HG03066 (cell line): Measurements from ENCODE around the gene SLC6A4.
"Not testable (repeated sequence)": the region's sequence is repeated elsewhere in the genome, so short reads cannot be mapped to it uniquely, and the experiment has no call there.

Source experiments
- ATAC-seq: cut with Tn5 transposase; IDR thresholded peaks from one replicate; pipeline ENCODE4 v1.9.1; 2021; ENCODE audit warnings: low read depth; ENCODE audit not compliant: unreplicated experiment

Gene SLC6A4

GRCh38 chr17:30221346-30221745, 14.2 kb downstream of the SLC6A4 start:
- no peak for ATAC-seq

- ATAC-seq: no peak
These were observed 15.1 kb downstream of the SLC6A4 start for GRCh38 chr17:30220414-30220813.

- ATAC-seq: no peak
These were observed 15.7 kb downstream of the SLC6A4 start for GRCh38 chr17:30219833-30220232.

- no peak for ATAC-seq
These were observed 16.2 kb downstream of the SLC6A4 start for GRCh38 chr17:30219315-30219714.

- no peak for ATAC-seq
These were observed 16.7 kb downstream of the SLC6A4 start for GRCh38 chr17:30218799-30219198.

GRCh38 chr17:30217746-30218245, 17.7 kb downstream of the SLC6A4 start:
- ATAC-seq: no peak

- ATAC-seq: no peak
These were observed 18.4 kb downstream of the SLC6A4 start for GRCh38 chr17:30217054-30217453.

- no peak for ATAC-seq
These were observed 22.7 kb downstream of the SLC6A4 start for GRCh38 chr17:30212750-30213149.

- no peak for ATAC-seq
These were observed 24.1 kb downstream of the SLC6A4 start for GRCh38 chr17:30211371-30211770.

GRCh38 chr17:30210901-30211300, 24.6 kb downstream of the SLC6A4 start:
- ATAC-seq: no peak

GRCh38 chr17:30210366-30210765, 25.1 kb downstream of the SLC6A4 start:
- no peak for ATAC-seq

GRCh38 chr17:30209930-30210329, 25.6 kb downstream of the SLC6A4 start:
- no peak for ATAC-seq

GRCh38 chr17:30208214-30208613, 27.3 kb downstream of the SLC6A4 start:
- ATAC-seq: no peak

- no peak for ATAC-seq
These were observed 27.8 kb downstream of the SLC6A4 start for GRCh38 chr17:30207655-30208054.

GRCh38 chr17:30203471-30203981, 32.0 kb downstream of the SLC6A4 start:
- no peak for ATAC-seq

GRCh38 chr17:30200656-30201055, 34.8 kb downstream of the SLC6A4 start:
- ATAC-seq: not testable (repeated sequence)

GRCh38 chr17:30200106-30200505, 35.4 kb downstream of the SLC6A4 start:
- ATAC-seq: no peak

GRCh38 chr17:30199600-30199999, 35.9 kb downstream of the SLC6A4 start:
- no peak for ATAC-seq

- ATAC-seq: no peak
These were observed 38.1 kb downstream of the SLC6A4 start for GRCh38 chr17:30197416-30197815.

- no peak for ATAC-seq
These were observed 39.0 kb downstream of the SLC6A4 start for GRCh38 chr17:30196504-30196903.

- no peak for ATAC-seq
These were observed 44.4 kb downstream of the SLC6A4 start for GRCh38 chr17:30191072-30191471.

- no peak for ATAC-seq
These were observed 47.1 kb downstream of the SLC6A4 start for GRCh38 chr17:30188211-30188939.
